ENCODE measurements around the gene RXRG.

GRCh38 chr1:165411396-165411795, 33.5 kb downstream of the RXRG start:
- TF ChIP-seq, protein P1, sequence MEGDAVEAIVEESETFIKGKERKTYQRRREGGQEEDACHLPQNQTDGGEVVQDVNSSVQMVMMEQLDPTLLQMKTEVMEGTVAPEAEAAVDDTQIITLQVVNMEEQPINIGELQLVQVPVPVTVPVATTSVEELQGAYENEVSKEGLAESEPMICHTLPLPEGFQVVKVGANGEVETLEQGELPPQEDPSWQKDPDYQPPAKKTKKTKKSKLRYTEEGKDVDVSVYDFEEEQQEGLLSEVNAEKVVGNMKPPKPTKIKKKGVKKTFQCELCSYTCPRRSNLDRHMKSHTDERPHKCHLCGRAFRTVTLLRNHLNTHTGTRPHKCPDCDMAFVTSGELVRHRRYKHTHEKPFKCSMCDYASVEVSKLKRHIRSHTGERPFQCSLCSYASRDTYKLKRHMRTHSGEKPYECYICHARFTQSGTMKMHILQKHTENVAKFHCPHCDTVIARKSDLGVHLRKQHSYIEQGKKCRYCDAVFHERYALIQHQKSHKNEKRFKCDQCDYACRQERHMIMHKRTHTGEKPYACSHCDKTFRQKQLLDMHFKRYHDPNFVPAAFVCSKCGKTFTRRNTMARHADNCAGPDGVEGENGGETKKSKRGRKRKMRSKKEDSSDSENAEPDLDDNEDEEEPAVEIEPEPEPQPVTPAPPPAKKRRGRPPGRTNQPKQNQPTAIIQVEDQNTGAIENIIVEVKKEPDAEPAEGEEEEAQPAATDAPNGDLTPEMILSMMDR (IDR thresholded peaks at IDR 0.05; ENCODE audit: low read length): no peak
- no peak for TF ChIP-seq EZH2 (optimal IDR thresholded peaks at IDR 0.05; ENCODE audit: low read depth, low read length)
- no peak for TF ChIP-seq EZH2phosphoT487 (IDR thresholded peaks at IDR 0.05; ENCODE audit: low read length)
